NK-92 (cell line): ENCODE data around the gene CTNNA3.
"Not testable (repeated sequence)": the region's sequence is repeated elsewhere in the genome, so short reads cannot be mapped to it uniquely, and the experiment has no call there.

Experiments used
- DNase-seq: peaks from one replicate; lab custom pipeline; 2025; ENCODE audit not compliant: unreplicated experiment; lab: John Stamatoyannopoulos, UW

The CTNNA3 gene

DNA sequence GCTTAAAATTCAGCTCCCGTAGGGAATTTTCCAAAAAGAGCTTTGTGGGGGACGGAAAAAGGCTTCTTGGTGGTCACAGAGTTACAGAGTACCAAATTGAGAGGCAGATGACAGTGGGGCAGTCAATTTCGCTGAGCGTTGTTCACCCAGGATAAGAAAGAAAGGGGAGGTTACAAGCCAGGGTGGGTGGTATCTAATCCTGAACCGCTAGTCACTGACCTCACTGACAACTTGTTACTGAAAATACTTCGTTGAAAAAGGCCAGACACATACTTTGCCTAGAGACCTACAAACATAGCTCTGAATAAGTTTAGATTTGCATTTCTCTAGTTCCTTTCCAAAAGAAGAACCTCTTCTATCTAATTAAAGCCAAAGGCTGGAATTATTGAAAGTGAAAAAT lies at the start of gene CTNNA3:
Gene CTNNA3 (minus strand): TSS at position 167 of the 400 bp plus-strand sequence.
- no peak for DNase-seq

DNA sequence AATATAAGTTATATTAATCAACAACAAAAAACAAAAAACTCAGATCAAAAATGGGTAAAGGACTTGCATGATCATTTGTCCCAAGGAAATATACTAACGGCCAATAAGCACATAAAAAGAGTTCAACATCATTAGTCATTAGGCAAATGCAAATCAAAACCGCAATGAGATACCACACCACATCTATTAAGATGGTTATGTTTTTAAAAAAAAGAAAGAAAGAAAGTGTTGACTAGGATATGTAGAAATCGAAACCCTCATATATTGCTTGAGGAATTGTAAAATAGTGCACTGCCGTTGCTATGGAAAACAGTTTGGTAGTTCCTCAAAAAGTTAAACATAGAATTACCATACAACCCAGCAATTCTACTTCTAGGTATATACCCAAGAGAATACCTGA lies 39.4 kb upstream of the CTNNA3 start:
- DNase-seq = no peak

DNA sequence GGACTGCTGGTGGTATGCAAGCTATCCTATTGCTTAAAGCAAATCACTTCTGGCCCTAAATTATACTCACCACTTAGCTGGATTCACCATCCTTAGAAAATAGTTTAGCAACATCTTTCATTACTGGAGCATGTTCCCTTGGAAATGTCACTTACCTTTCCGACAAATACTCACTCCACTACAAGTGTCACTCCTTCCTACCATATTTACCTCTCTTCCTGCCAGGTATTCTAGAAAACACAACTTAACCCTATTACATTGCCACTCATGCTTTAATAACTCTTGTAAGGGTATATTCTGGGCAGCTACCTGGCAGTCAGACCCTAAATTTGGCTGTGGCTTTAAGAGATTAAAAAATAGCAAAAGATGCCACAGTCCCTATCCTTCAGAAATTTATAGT lies 37.5 kb upstream of the CTNNA3 start:
- no peak for DNase-seq

DNA sequence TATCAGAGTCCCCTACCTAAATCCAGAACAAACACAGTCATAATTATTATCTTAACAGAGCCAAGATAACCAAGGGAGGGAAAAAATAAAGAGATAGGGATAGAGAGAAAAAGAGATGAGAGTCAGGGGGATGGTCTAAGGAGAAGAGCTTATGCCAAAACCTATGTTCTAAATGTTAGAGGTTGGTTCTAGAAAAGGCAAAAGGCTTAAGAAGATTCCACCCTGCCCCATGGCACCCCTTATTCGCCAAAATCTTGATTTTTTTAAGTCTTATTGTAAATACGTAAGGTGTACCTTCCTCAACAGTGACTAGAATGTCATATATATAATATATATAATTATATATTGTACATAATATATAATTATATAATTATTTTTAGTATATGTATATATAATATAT lies 29.6 kb upstream of the CTNNA3 start:
- DNase-seq = no peak

DNA sequence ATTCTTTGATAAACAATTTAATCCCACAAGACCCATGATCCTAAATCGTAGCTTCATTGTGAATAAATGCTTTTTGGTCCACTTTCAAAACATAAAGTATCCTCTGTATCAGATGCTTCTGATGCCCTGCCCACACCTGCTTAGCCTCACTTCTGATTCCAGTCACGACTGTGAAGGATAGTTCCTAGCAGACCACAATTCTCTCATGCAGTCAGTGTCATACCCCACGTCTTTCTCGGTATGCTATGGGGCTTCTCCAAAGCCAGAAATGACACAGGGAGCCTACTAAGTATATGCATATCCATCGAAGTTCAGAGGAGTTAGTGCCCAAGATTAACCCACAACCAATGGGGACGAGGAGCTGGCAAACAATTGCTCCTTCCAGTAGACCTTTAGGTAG lies 27.6 kb upstream of the CTNNA3 start:
- DNase-seq = no peak

DNA sequence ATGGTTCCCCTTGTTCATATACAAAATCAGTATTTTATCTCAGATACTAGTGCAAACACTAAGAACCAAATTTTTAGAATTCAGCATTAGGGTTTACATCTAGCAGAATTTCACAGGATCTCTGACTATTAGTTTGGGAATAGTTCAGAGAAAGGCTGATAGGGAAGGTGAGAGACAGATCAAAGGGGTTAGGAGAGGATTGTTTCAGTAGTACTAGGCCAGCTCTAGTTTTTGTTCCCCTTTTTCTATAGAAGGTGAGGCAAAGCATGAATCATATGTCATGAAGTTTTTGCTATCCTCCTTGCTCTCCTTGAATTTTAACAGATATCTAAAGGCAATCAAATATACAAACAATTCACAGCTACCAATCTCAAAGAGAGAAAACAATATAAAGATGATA lies 26.1 kb upstream of the CTNNA3 start:
- DNase-seq = no peak

DNA sequence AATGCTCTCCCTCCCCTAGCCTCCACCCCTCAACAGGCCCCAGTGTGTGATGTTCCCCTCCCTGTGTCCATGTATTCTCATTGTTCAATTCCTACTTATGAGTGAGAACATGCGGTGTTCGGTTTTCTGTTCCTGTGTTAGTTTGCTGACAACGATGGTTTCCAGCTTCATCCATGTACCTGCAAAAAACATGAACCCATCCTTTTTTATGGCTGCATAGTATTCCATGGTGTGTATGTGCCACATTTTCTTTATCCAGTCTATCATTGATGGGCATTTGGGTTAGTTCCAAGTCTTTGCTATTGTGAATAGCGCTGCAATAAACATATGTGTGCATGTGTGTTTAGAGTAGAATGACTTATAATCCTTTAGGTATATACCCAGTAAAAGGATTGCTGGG lies 20.5 kb upstream of the CTNNA3 start:
- DNase-seq = not testable (repeated sequence)

DNA sequence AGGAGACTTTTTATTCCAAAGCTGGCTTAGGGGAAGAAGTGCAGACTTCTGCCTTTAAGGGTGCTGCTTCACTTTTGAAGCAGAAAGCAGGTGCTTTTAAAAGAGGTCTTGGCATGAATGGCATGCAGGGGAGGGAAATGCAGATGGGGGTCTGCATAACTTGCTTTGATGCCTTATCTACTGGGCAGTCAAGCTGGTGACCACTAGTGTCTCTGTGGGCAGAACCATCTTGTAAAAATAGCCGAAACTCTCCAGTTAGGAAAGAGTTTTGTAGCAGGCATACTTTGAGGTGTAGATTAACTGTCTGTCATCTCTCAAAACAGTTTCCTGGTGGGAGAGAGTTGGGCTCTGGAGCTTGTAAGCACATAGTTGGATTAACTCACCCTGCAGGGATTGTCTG lies 9.9 kb upstream of the CTNNA3 start:
- no peak for DNase-seq

DNA sequence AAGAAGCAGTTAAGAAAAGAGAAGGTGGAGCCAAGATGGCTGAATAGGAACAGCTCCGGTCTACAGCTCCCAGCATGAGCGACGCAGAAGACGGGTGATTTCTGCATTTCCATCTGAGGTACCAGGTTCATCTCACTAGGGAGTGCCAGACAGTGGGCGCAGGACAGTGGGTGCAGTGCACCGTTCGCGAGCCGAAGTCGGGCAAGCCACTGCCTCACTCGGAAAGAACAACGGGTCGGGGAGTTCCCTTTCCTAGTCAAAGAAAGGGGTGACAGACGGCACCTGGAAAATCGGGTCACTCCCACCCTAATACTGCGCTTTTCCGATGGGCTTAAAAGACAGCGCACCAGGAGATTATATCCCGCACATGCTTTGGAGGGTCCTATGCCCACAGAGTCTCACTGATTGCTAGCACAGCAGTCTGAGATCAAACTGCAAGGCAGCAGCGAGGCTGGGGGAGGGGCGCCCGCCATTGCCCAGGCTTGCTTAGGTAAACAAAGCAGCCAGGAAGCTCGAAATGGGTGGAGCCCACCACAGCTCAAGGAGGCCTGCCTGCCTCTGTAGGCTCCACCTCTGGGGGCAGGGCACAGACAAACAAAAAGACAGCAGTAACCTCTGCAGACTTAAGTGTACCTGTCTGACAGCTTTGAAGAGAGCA lies 3.7 kb upstream of the CTNNA3 start:
- DNase-seq = not testable (repeated sequence)

DNA sequence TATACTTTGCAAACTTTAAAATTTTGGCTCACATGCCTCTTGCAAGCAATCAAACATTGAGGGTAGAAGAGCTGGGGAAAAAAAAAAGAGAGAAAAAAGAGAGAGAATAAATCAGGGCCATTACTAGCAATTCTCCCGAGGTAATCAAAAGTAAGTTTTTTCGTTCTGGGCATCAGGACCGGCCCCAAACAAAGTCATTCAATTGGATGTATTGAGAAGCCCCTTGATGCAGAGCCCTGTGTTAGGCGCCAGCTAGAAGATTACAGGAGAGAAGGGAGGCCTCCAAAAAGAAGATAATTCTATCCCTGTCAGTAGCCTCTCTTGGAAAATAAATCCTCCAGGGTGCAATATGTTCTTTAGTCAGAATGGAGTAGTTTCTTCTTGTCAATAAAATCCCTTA lies 2.2 kb upstream of the CTNNA3 start:
- no peak for DNase-seq

DNA sequence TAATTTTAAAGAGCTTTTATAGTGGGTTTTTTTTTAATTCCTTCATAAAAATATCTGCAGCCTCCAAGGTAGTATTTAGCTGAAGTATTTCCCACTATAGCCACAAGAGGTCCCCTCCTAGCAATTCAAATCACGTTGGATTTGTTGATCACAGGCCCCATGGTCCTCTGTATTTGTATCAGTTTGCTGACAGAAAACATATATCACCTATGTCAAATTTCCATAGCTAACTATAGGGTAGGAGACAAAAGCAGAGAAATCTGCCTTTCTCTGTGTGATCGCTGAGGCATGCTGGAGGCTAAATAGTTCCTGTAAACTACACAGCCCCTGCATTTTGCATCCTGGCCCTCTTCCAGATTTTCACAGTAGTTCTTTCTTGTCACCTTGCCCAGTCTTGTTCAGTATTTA lies 1.7 kb upstream of the CTNNA3 start:
- no peak for DNase-seq

DNA sequence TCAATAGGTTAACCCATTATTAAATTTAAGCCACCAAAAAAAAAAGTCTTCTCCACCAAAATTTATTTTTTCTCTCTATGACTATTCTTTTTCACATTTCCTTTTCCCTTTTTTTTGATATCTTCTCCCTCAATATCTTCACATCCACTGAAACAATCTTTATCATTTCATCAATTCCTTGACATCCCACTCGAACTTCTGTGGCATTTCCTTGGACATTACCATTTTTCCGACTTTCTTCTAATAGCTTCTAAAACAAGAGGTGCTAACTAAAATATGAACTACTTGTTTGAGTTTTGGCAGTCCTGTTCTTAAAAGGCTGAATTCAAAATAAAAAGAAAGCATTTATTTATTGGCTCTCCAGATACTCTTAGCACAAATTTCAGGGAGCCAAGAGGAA lies 684 bp upstream of the CTNNA3 start:
- DNase-seq = no peak

DNA sequence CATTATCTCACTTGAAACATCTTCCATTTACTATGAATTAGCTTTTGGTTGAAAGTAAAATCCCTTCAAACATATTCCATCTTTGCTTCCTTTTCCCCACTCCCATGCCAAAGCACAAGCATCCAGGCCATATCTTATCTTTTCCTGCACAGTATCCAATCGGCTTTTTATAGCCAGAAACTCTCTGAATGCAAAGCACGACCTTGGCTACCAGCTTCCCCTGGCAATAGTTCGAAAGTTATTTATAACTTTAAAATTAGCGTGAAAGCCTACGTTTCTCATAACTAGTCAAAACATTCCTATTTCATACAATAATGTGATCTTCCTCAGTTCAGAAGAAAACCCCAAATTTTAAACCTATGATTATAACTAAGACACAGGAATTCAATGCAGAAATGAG lies 440 bp downstream of the CTNNA3 start:
- DNase-seq = no peak

DNA sequence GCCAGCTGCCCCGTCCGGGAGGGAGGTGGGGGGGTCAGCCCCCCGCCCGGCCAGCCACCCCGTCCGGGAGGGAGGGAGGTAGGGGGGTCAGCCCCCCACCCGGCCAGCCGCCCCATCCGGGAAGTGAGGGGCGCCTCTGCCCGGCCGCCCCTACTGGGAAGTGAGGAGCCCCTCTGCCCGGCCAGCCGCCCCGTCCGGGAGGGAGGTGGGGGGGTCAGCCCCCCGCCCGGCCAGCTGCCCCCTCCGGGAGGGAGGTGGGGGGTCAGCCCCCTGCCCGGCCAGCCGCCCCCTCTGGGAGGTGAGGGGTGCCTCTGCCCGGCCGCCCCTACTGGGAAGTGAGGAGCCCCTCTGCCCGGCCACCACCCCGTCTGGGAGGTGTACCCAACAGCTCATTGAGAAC lies 4.1 kb downstream of the CTNNA3 start:
- not testable (repeated sequence) for DNase-seq

DNA sequence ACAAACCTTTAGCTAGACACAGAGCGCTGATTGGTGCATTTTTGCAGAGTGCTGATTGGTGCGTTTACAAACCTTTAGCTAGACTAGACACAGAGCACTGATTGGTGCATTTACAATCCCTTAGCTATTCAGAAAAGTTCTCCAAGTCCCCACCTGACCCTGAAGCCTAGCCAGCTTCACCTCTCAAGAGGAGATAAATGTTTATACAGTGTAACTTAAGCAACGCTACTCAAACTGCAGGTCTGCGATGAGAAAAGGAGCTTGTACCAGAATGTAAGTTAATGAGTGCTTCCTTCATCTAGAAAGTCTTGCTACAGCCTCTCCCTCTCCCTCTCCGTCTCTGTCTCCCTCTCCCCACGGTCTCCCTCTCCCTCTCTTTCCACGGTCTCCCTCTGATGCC lies 5.5 kb downstream of the CTNNA3 start:
- DNase-seq = not testable (repeated sequence)

DNA sequence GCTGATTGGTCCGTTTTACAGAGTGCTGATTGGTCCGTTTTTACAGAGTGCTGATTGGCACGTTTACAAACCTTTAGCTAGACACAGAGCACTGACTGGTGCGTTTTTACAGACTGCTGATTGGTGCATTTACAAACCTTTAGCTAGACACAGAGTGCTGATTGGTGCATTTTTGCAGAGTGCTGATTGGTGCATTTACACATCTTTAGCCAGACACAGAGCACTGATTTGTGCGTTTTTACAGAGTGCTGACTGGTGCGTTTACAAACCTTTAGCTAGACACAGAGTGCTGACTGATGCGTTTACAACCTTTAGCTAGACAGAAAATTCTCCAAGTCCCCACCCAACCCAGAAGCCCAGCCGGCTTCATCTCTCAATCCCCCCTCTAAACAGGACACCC lies 11.9 kb downstream of the CTNNA3 start:
- not testable (repeated sequence) for DNase-seq

DNA sequence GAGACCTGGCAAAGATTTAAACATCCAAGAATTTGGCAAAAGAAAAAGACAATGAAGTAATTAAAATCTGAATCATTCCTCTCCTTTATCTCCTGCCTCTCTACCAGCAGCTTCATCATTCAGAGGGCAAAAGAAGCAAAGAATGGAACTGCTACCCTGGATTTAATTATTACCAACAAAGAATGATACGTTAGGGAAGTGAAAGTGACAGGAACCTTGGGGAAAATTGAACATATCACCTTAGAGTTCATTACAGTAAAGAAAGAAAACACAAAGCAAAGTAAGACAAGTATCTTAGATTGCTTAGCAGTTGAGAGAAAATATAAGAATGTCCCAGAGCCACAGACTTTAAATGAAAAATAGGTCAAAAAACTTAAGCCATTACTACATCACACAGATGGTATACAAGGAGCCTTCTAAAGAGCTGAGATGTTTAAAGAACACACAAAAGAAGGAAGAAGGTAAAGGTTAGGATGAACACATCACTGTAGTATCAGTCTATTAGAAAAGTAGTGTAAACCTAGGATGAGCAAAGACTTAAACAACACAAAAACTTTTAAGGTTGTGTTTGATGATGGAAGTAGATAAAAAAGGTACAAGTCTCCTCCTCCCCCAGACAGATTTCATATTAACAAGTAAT lies 17.5 kb downstream of the CTNNA3 start:
- no peak for DNase-seq

DNA sequence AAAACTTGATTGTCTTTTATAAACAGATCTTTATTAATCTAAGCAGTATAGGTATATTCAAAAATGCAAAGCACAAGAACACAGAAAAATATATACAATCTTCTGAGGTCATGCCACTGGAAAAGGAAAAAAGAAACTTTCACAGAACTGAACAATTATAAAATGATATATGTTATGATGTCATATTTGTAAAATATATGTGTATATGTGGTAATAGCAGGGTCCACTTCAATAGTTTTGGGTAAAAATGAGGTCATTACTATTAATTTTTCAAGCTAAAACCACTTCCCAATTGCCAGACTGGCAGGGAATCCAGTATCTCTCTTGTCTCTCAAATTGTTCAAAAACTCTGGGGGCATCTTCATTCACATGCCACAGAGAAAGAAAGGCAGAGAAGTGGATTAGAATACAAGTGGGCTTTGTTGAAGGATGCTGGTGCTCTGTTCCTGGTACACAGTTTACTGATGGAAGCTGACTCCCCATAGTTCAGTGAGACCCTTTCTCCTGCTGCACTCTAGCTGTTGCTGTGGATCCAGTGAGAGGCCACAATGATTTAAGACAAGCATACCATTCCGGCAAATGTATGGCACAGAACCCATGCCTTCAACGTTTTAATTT lies 19.7 kb downstream of the CTNNA3 start:
- DNase-seq = no peak

DNA sequence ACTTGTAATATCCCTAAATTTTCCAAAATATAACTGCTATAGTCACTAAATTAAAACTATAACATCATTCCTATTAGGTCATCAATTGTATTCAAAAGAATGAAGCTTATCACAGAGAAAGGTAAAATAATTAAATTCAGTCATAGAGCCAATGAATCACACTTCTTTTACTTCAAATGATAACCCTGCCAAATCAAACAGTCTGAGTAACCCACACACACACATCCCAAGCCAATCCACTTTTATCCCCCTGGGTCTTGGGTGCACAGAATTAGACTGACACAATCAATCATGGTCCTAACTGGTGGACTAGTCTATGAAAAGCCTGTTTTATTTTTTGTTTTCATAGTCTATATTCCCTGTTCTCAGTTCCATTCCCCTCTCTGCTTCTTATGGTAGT lies 25.6 kb downstream of the CTNNA3 start:
- DNase-seq = no peak

DNA sequence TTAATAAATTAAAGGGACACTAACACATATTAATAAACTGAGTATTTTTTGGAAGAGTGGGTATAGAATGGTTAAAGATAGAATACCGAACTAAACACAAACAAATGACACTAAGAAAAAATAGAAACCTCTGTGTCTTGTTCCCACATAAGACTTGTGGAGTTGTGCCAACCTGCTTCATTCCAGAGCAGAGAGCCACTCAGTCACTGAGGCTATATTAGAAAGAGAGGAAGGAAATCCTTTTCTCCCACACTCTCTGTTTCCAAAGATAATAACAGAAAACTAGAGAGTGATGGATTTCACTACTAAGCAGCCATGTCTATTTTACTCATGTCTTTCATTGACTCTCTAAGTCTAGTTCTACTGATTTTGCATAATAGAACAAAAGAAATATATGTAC lies 26.0 kb downstream of the CTNNA3 start:
- DNase-seq = no peak

DNA sequence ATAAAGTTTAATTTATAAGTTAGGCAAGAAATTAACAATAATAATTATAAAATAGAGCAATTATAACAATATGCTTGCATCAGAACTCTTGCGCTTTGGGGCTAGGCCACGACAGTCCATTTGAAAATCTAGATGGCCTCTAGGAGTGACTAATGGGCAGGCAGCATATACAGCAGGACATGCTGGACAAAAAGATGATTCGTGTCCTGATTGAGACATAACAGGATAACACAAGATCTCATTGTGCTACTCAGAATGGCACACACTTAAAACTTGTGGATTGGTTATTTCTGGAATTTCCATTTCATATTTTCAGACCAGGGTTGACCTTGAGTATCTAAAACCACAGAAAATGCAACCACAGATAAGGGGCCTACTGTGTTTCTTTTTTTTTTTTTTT lies 27.5 kb downstream of the CTNNA3 start:
- no peak for DNase-seq

DNA sequence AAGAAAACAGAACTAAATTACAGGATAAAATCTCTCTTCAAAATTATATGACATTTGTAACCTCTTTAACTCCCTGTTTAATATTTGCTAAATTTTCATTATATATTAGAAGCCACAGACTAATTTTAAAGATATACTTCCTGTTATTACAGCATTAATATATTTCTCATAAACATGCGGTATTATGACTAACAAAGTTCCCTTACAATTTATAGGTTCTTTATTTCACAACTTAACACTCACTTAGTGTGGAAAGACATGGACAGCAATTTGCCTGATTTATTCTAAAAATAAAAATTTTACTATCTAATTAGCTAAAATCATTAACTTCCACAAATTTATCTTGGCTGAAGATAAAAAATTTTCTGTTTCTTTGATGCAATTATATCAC lies 29.0 kb downstream of the CTNNA3 start:
- no peak for DNase-seq
